Keratinocyte (primary cell): ENCODE measurements around the gene IRF9. TPM values are rescaled to one million over a fixed set of nuclear protein-coding genes. Genes with fewer than 3 reads are reported as not detected.

ENCODE experiments used
- DNase-seq: peaks from one replicate; pipeline ENCODE4 v3.0.0-alpha.2; 2011; ENCODE audit warnings: low read depth, missing footprints, low spot score
- FAIRE-seq: peaks from 2 replicates; lab custom pipeline; 2011; peaks lifted over from hg19 to GRCh38; lab: Jason Lieb, UNC
- H2AFZ ChIP-seq: 2 replicates; pipeline ENCODE4 v1.6.0; 2012; ENCODE audit warnings: low read length, control low read depth, inconsistent platforms; ENCODE audit not compliant: control insufficient read depth
- H3K27ac ChIP-seq: 2 replicates; pipeline ENCODE4 v1.5.1; 2011; ENCODE audit warnings: low read length; ENCODE audit not compliant: control insufficient read depth, insufficient read depth
- H3K27me3 ChIP-seq: 3 replicates; pipeline ENCODE4 v1.6.0; 2011; ENCODE audit warnings: low read length; ENCODE audit not compliant: control insufficient read depth, insufficient read depth; ENCODE audit errors: extremely low read depth
- H3K36me3 ChIP-seq, 2 experiments: 2 replicates in 1 of 2; 3 replicates in 1 of 2; pipeline ENCODE4 v1.5.1; 2011; ENCODE audit warnings: low read length in 2 of 2, mild to moderate bottlenecking in 1 of 2; ENCODE audit not compliant: control insufficient read depth in 2 of 2, insufficient read depth in 2 of 2; ENCODE audit errors: extremely low read depth in 1 of 2
- H3K4me1 ChIP-seq: 3 replicates; pipeline ENCODE4 v1.5.1; 2011; ENCODE audit warnings: low read length; ENCODE audit not compliant: control insufficient read depth, insufficient read depth; ENCODE audit errors: extremely low read depth
- H3K4me2 ChIP-seq: 3 replicates; pipeline ENCODE4 v1.6.0; 2011; ENCODE audit warnings: low read depth, low read length; ENCODE audit not compliant: control insufficient read depth, insufficient read depth; ENCODE audit errors: extremely low read depth
- H3K4me3 ChIP-seq, 3 experiments: fragments of 200-600 bp in 1 of 3; sonication (generic) in 1 of 3; 2 replicates in 2 of 3; 3 replicates in 1 of 3; pipeline ENCODE4 v1.5.1; 2011 to 2016; ENCODE audit warnings: low read length in 3 of 3, mild to moderate bottlenecking in 3 of 3, control low read depth in 2 of 3, inconsistent platforms in 1 of 3, low read depth in 1 of 3, mixed read lengths in 1 of 3, mixed run types in 1 of 3, moderate library complexity in 1 of 3; ENCODE audit not compliant: control insufficient read depth in 2 of 3, insufficient read depth in 2 of 3; ENCODE audit errors: extremely low read depth in 1 of 3
- H3K79me2 ChIP-seq: 2 replicates; pipeline ENCODE4 v1.6.0; 2012; ENCODE audit warnings: low read length; ENCODE audit not compliant: control insufficient read depth, insufficient read depth
- H3K9ac ChIP-seq: 3 replicates; pipeline ENCODE4 v1.6.0; 2011; ENCODE audit warnings: low read length; ENCODE audit not compliant: control insufficient read depth, insufficient read depth; ENCODE audit errors: extremely low read depth
- H3K9me1 ChIP-seq: 3 replicates; pipeline ENCODE4 v1.6.0; 2011; ENCODE audit warnings: low read length; ENCODE audit not compliant: control insufficient read depth, insufficient read depth; ENCODE audit errors: extremely low read depth
- H3K9me3 ChIP-seq: 2 replicates; pipeline ENCODE4 v1.5.1; 2012; ENCODE audit warnings: low read depth, low read length; ENCODE audit not compliant: control insufficient read depth
- H4K20me1 ChIP-seq: 3 replicates; pipeline ENCODE4 v1.6.0; 2011; ENCODE audit warnings: low read length; ENCODE audit not compliant: control insufficient read depth, insufficient read depth; ENCODE audit errors: extremely low read depth
- CTCF ChIP-seq, 3 experiments: IDR thresholded peaks in 1 of 3; conservative IDR thresholded peaks in 1 of 3; optimal IDR thresholded peaks in 1 of 3; 2 replicates in 2 of 3; 3 replicates in 1 of 3; pipeline versions ENCODE3 to v1.5.1; 2011; ENCODE audit warnings: low read length in 3 of 3, mild to moderate bottlenecking in 3 of 3, moderate library complexity in 2 of 3, control low read depth in 1 of 3, inconsistent platforms in 1 of 3; ENCODE audit not compliant: insufficient read depth in 2 of 3; ENCODE audit errors: extremely low read depth in 1 of 3
- EZH2 ChIP-seq: IDR thresholded peaks from one replicate; pipeline ENCODE4 v1.6.1; 2012; ENCODE audit warnings: inconsistent platforms, mild to moderate bottlenecking, low read length, moderate library complexity
- dilution Hi-C: fragments of 300-500 bp; cut with MboI; formaldehyde crosslinking; loops from one replicate; pipeline ENCODE4 v1.7.0; 2020; ENCODE audit warnings: low sequenced_read_pairs; ENCODE audit not compliant: extremely low pct_ligation_motif_present
- polyA plus RNA-seq, 5 experiments: library from polyadenylated mRNA; depleted of rRNA in 3 of 5; stranded (reverse) in 3 of 5; stranded (forward) in 1 of 5; unstranded in 1 of 5; fragments of >200 nt; gene quantifications; 1 replicate in 1 of 5; 2 replicates in 3 of 5; 3 replicates in 1 of 5; pipeline versions ENCODE4 v1.2.1 to v1.2.3, GENCODE V29; 2011 to 2012; ENCODE audit warnings: missing spikeins in 2 of 5, low read depth in 1 of 5, low replicate concordance in 1 of 5

Gene IRF9
- polyA plus RNA-seq, 1 donor (not counting 4 experiments of a cell fraction or from before 2014, with no cell fraction given) = 117 TPM

DNA sequence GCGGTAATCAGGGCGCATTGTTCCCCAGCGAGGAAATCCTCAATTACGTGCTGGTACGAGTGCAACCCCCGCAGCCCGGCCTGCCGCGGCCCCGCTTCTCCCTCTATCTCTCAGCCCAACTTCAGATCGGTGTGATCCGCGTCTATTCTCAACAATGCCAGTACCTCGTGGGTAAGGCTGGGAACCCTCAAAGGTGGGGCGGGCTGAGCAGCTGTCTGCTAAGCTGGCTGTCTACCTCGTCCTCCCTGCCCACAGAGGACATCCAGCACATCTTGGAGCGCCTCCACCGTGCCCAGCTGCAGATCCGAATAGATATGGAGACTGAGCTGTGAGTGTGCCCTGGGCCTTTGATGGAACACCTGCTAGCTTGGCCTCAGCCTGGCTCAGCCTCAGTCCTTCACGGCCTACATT, 11.8 kb downstream of the IRF9 start:
- DNase-seq = no peak
- Histone ChIP-seq H4K20me1 (no peaks in the 10 kb centered on the region), H3K4me2 (no peak overlapping the region), H3K79me2 (no peaks in the 10 kb centered on the region), H3K4me3 (no peak overlapping the region), H2AFZ (no peak overlapping the region), H3K9me3 (no peaks in the 10 kb centered on the region), H3K9me1 (no peaks in the 10 kb centered on the region), H3K4me1 (no peaks in the 10 kb centered on the region), H3K27ac (no peak overlapping the region), H3K27me3 (no peaks in the 10 kb centered on the region), H3K9ac (no peak overlapping the region), H3K36me3 (peaks cover 10 to 32% of the 10 kb centered on the region in 2 experiments)
- dilution Hi-C loops = no loop called here
- FAIRE-seq = no peak
- TF ChIP-seq CTCF (optimal IDR thresholded peaks at IDR 0.05 in 1 of 3, IDR thresholded peaks at IDR 0.05 in 1 of 3, conservative IDR thresholded peaks at IDR 0.05 in 1 of 3; ENCODE audit: extremely low read depth in 1 of 3, insufficient read depth in 2 of 3, low read length in 3 of 3) (no peak), EZH2 (no peak)

- peaks cover 32 to 48% of the 10 kb centered on the region in 2 experiments for H3K36me3 ChIP-seq
- no peak overlapping the region for H3K4me3 ChIP-seq
- H3K4me2 ChIP-seq = no peak overlapping the region
- H4K20me1 ChIP-seq = peaks cover 8% of the 10 kb centered on the region
- no peaks in the 10 kb centered on the region for H3K9me1 ChIP-seq
- H3K4me1 ChIP-seq = no peaks in the 10 kb centered on the region
- H3K79me2 ChIP-seq = no peaks in the 10 kb centered on the region
- TF ChIP-seq CTCF (optimal IDR thresholded peaks at IDR 0.05 in 1 of 3, IDR thresholded peaks at IDR 0.05 in 1 of 3, conservative IDR thresholded peaks at IDR 0.05 in 1 of 3; ENCODE audit: extremely low read depth in 1 of 3, insufficient read depth in 2 of 3, low read length in 3 of 3) (no peak), EZH2 (no peak)
- H3K9ac ChIP-seq = no peak overlapping the region
- DNase-seq = no peak
- dilution Hi-C loops = no loop called here
- no peaks in the 10 kb centered on the region for H3K27me3 ChIP-seq
- FAIRE-seq = no peak
- H3K9me3 ChIP-seq = no peaks in the 10 kb centered on the region
- no peak overlapping the region for H3K27ac ChIP-seq
- no peak overlapping the region for H2AFZ ChIP-seq
Observed at GRCh38 chr14:24176599-24176998, 15.5 kb downstream of the IRF9 start.
